ENCODE measurements around the gene ULBP1.
A peak's percentile ranks its signal among the peaks of the same experiment; 100 is the strongest.

ULBP1 gene

DNA sequence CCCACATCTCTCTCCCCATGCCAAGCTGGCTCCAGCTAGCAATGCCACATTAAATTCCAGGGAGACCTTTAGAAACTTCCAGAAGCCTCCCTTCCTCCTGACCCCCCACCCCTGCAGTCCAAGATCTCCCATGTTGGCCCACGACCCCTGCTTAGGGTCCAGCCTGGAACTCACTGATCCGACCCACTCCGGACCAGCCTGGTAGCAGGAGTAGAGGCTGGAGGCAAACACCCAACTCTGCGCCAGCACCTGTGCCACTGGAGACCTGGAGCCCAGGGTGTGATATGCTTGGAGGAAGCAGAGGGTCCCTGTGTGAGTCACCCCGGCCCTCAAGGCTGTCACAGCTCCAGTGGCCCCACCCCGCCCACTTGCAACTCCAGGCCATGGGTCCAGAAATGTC is 3.3 kb upstream of the ULBP1 start:
- Histone ChIP-seq H3K27ac (no peak overlapping the region), H3K27me3 (replicated peaks) (peaks cover 38% of the 10 kb centered on the region), H3K36me3 (replicated peaks) (no peaks in the 10 kb centered on the region), H3K4me3 (ENCODE audit: low read depth, low read length) (no peak overlapping the region)
- DNase-seq, result no peak
- TF ChIP-seq, protein P1, sequence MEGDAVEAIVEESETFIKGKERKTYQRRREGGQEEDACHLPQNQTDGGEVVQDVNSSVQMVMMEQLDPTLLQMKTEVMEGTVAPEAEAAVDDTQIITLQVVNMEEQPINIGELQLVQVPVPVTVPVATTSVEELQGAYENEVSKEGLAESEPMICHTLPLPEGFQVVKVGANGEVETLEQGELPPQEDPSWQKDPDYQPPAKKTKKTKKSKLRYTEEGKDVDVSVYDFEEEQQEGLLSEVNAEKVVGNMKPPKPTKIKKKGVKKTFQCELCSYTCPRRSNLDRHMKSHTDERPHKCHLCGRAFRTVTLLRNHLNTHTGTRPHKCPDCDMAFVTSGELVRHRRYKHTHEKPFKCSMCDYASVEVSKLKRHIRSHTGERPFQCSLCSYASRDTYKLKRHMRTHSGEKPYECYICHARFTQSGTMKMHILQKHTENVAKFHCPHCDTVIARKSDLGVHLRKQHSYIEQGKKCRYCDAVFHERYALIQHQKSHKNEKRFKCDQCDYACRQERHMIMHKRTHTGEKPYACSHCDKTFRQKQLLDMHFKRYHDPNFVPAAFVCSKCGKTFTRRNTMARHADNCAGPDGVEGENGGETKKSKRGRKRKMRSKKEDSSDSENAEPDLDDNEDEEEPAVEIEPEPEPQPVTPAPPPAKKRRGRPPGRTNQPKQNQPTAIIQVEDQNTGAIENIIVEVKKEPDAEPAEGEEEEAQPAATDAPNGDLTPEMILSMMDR (IDR thresholded peaks at IDR 0.05; ENCODE audit: low read depth, low read length, missing control alignments), result no peak
- in situ Hi-C loops (cut with HindIII; ENCODE audit: low pct_ligation_motif_present, low sequenced_read_pairs), result no loop called here

DNA sequence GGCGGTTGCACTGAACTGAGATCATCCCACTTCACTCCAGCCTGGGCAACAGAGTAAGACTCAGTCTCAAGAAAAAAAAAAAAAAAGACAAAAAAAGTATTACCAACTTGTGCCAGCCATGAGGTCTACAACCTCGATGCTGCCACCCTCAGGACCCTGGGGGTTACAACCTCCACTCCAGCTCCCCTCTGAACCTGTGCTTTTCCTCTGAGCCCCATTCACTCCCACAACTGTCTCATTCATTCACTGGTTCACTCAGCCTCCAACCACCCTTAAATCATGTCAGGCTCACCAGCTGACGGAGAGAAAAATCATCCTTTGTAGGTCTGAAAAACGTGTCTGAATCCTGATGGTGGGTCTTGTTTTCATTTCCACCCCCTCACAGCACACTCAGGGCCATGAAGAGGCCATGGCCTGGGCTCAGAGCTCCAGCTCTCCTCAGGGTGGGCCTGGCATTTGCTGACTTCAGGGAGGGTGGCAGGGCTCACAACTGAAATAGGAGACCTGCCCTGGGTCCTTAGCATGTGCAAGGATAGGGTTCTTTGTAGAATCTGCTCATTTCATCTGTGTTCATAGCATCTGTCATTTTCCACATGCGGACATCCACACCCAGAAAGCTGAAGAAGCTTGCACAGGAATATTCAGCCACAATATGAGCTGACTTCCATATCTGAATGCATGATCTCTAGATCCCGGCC is 1.9 kb upstream of the ULBP1 start:
- in situ Hi-C loops (cut with HindIII; ENCODE audit: low pct_ligation_motif_present, low sequenced_read_pairs), result no loop called here
- TF ChIP-seq, protein P1 (IDR thresholded peaks at IDR 0.05; ENCODE audit: low read depth, low read length, missing control alignments), result peak; percentile 16
- no peak overlapping the region for H3K27ac ChIP-seq
- H3K27me3 ChIP-seq (replicated peaks), result peaks cover 29% of the 10 kb centered on the region
- DNase-seq, result no peak
- no peak overlapping the region for H3K4me3 ChIP-seq (ENCODE audit: low read depth, low read length)
- no peaks in the 10 kb centered on the region for H3K36me3 ChIP-seq (replicated peaks)

DNA sequence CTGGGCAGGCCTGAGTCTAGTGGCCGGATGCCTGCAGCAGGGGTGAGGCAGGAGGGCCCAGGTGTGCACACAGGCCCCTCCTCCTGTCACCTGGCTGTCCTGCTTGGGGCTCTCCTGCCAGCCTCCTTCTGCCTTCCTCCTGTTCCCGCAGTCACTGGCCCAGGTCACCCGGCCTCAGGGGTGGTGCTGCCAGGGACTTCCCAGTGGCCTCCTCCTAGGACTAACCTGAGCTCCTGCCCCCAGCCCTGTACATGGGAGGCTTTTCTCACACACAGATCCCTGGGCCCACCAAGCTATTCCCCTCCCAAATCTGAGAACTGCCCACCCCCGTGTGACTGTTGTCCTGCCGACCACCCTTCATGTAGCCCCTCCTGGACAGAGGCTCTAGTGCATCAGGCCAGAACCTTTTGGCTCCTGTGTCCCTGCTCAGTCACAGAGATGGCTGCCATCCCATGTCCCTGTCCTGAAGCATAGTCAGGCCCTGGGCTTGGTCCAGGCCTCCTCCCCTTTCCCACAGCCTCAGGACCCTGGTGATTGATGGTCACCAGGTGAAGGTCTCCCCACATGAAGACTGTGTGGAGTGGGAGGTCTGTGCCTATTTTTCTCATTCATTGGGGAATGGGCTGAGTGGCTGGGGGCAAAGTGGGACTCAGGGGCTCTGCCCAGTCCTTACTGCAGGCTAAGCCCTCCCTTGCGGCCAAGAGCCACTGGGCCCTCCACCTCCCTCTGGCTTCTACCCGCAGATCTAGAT is 1.1 kb upstream of the ULBP1 start:
- DNase-seq, result no peak
- peak overlapping the region; percentile 49 for H3K4me3 ChIP-seq (ENCODE audit: low read depth, low read length)
- in situ Hi-C loops (cut with HindIII; ENCODE audit: low pct_ligation_motif_present, low sequenced_read_pairs), result no loop called here
- TF ChIP-seq, protein P1 (IDR thresholded peaks at IDR 0.05; ENCODE audit: low read depth, low read length, missing control alignments), result no peak
- H3K36me3 ChIP-seq (replicated peaks), result no peaks in the 10 kb centered on the region
- H3K27me3 ChIP-seq (replicated peaks), result peaks cover 25% of the 10 kb centered on the region
- no peak overlapping the region for H3K27ac ChIP-seq

DNA sequence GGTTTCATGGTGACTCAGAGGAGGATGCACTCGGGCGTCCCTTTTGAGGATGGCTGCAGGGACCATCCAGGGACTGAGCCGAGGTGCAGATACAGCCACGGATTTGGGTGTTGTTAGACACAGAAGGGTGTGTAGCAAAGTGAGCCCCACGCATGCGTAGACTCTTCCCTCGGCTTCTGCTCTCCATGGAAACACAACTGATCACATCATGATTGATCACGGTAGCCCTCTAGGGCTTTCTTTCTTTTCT is 606 bp upstream of the ULBP1 start:
- no peak overlapping the region for H3K27ac ChIP-seq
- peaks cover 20% of the 10 kb centered on the region for H3K27me3 ChIP-seq (replicated peaks)
- in situ Hi-C loops (cut with HindIII; ENCODE audit: low pct_ligation_motif_present, low sequenced_read_pairs), result no loop called here
- TF ChIP-seq, protein P1 (IDR thresholded peaks at IDR 0.05; ENCODE audit: low read depth, low read length, missing control alignments), result no peak
- H3K4me3 ChIP-seq (ENCODE audit: low read depth, low read length), result peak overlapping the region; percentile 49
- no peaks in the 10 kb centered on the region for H3K36me3 ChIP-seq (replicated peaks)
- peak; percentile 35 for DNase-seq

DNA sequence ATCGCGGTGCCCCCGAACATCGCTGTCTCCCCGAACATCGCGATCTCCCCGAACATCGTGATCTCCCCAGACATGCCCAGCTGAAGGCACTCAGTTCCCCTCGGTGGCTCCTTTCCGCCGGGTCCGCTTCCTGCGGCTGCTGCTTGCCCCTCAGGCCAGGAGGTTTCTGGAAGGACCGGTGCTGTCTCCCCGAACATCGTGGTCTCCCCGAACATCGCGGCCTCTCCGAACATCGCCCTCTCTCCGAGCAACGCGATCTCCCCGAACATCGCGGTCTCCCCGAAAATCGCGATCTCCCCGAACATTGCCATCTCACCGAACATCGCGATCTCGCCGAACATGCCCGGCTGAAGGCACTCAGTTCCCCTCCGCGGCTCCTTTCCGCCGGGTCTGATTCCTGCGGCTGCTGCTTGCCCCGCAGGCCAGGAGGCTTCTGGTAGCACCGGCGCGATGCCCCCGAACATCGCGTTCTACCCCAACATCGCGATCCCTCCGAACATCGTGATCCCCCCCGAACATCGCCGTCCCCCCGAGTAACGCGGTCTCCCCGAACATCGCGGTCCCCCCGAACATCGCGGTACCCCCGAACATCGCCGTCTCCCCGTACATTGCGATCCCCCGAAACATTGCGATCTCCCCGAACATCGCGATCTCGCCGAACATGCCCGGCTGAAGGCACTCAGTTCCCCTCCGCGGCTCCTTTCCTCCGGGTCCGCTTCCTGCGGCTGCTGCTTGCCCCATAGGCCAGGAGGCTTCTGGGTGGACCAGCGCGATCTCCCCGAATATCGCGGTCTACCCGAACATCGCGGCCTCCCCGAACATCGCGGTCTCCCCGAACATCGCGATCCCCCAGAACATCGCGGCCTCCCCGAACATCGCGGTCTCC is 808 bp downstream of the ULBP1 start:
- TF ChIP-seq, protein P1 (IDR thresholded peaks at IDR 0.05; ENCODE audit: low read depth, low read length, missing control alignments), result no peak
- H3K36me3 ChIP-seq (replicated peaks), result no peaks in the 10 kb centered on the region
- peak overlapping the region; percentile 49 for H3K4me3 ChIP-seq (ENCODE audit: low read depth, low read length)
- H3K27ac ChIP-seq, result no peak overlapping the region
- peaks cover 20% of the 10 kb centered on the region for H3K27me3 ChIP-seq (replicated peaks)
- DNase-seq, result peak; percentile 43
- in situ Hi-C loops (cut with HindIII; ENCODE audit: low pct_ligation_motif_present, low sequenced_read_pairs), result no loop called here
